Islet precursor cell (in vitro differentiated cells): ENCODE measurements around the gene CLDN22.
"Not testable (repeated sequence)": the region's sequence is repeated elsewhere in the genome, so short reads cannot be mapped to it uniquely, and the experiment has no call there.

Source experiments
- DNase-seq: peaks from one replicate; pipeline ENCODE4 v3.0.0-alpha.2; 2018

CLDN22 gene

DNA sequence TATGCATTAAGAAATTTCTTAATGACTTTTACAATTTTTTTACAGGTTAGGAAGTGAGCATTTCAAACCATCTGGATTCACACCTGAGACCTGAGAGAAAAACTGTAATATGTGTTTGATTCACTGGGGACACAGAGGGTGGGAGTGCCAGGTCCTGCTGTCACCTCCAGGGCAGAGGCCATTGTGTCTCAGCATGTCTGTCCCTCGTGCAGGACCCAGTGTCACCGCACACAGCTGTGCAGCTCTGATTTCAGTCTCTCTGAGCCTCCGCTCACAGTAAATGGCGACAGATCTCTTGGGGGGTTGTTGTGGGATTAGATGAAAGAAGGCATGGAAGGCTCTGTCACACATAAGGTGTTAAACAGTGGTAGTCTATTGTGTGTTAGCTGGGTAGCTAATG, 25.2 kb upstream of the CLDN22 start:
- no peak for DNase-seq

DNA sequence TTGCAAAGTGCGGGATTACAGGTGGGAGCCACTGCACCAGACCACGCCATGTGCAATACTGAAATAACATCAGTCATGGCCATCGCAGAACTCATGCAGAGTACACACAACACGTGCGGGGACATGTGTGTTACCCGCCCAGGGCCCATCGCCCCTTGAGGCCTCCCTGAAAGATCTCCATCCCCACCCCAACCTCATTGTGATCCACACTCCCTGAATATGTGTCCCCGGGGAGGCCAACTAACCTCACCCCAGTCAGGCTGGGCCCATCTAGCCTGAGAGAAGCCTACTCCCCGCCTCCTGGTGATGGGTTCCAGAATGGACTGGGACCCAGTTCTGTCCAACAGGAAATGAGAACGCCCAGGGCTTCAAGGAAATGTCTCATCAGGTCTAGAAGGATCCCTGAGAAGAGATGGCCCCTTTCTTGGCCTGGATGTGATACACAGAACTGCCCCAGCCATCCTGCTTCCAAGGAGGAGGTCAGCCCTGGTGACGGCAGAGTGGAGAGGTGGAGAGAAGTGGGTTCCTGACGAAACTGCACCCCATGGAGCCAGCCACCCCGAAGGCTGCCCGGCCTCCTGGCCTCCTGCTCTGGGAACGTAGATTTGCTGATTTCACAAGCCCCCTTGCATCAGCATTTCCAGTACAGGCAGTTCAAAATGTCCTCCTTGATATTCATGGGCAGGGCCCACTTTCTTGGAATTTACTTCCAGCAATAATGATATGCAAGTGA, 24.6 kb upstream of the CLDN22 start:
- DNase-seq = no peak

DNA sequence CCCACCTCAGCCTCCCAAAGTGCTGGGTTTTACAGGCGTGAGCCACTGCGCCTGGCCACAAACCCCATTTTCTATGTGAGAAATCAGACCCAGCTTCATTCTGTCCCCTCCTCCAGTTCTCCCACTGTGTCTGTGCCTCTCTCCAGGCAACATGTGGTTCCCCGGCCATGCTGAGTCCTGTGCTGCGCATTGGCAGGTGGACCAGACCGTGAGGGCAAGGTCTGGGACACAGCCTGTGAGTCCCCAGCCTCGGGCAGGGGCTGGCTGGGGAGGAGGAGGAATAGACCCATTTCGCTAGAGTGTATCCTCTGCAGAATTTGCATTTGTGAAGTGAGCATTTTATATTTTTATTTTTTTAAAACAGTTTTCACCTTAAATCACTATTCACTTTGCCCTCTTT, 23.7 kb upstream of the CLDN22 start:
- DNase-seq = no peak

DNA sequence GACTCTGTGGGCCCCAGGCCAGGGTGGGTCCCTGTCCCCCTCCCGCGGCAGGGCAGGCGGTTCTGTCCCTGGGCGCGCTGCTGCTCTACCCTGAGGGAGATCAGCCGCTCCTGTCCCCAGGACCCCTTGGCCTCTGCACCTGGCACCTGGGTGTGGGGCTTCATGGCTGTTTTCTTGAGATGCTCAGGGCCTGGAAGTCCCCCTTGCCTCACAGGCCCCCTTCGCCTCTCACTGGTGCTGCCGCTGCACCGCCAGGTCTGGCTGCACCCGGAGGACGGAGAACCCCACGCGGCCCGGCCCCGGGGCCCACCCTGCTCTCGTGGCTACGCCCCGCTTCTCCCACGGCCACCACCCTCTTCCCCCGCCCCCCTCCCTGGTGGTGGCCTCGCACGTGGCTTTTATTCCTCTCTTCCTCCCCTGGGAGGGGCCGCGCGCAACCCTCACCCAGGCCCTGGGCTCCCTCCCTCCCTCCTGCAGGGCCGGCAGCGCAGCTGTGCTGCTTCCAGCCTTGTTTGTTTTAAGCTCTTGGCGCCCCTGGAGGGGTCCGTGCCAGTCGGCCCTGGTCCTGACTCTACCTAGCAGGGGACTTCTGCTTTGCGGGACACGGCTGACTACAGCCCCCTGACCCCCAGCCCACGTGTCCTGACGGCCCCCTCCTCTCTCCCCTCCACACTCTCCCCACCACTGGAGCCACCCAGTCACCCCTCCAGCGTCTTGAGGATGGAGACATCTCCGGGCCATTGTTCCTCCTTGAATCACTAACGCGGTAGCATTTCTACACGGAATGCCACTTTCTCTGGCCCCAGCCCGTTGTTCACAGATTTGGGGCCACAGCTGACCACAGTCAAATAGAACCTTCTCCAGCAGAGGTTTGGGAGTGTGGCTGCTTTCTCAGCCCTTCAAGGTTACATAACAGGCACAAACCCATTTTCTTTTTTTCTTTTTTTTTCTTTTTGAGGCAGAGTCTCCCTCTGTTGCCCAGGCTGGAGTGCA, 22.8 kb upstream of the CLDN22 start:
- peak; percentile 49 for DNase-seq

DNA sequence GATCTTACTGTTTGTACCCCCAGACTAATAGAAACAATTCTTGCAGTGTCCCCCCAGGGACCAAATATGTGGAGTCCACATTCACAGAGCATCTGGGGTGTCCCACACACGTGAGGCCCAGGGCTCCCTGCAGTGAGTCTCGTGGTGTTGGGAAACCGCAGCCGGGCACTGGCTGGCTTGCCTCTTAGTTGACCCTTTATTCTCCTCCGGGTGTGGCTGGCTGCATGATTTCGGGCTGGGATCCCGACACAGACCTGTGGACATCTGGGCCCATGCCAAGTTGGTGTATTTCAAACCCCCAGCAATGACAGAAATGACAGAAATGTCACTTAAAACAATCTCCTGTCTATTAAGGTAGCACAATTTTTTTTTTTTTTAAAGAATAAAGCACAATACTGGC, 17.8 kb upstream of the CLDN22 start:
- DNase-seq = peak; percentile 40

DNA sequence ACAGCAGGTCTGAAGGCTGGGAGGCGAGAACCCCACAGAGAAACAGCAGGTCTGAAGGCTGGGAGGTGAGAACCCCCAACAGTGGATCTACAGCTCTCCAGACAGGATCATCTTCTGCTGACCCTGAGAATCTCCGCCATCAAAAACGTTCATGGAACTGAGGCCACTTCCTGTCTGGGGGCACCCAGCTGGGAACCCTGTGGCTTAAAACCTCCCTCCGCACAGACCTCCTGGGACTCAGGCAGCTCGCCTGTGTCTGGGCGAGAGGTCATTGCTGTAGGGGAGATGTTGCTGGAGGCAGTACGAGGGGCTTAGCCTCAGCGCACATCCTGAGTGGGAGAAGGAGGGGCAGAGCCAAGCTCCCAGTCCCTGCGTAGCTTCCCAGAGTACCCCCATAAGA, 17.3 kb upstream of the CLDN22 start:
- peak; percentile 45 for DNase-seq

DNA sequence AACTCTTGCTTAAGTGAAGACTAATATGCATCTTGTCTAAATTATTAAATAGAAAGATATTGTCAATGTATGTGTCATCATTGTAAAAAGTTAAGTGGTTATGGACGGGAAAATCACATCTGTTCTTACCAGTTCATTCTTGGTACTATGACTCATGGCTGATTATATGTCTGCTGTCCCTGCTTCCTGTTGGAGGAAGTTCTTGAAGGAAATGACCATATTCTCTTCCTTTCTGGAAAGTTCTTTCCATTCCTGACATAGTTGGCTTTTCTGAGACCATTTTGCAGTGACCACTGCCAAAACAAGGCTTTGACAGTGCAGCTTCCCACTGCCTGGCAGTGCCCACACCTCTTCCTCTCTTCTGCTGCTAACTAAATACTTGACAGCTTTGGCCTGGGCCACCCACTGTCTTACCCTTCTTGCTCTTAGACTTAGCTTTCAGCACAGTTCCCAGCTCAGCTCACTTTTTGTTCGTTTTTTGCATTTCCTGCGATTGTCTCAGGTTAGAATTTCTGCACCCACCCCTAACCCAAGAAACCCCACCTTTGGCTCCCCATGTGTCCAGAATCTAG, 15.4 kb upstream of the CLDN22 start:
- DNase-seq = peak; percentile 63

DNA sequence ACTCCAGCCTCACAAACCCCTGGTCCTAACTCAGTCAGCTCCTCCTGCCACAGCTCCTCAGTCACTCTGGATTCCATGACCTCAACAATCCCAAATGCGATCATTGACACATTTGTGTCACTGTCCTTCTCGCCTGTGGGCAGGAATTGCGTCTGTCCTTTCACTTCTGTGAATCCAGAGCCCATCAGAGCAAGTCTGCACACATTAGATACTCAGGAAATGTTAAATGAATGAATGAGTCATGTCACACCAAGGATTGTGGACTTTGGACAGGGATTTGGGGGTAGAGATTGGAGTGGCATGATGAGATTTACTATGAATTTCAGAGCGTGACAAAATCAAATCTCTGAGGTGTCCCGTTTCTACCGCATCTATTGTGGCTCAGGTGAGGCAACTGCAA, 13.9 kb upstream of the CLDN22 start:
- DNase-seq = peak; percentile 60

DNA sequence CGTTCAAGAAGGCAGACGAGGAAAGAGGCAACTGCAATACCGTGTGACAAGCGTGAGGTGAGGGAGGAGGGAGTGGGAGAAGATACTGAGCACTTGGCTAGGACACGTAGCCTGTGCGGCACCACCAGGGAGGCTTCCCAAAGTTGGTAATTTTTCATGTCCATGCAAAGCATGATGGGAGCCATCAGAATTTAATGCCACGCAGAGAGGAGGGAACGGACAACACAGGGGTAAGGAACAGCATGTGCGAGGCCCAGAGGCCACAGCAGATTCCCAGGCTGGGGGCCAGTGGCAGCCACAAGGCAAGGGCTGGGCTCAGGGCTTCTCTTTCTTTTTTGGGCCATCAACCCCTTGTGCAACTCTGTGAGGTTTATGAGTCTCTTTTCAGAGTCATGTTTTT, 13.1 kb upstream of the CLDN22 start:
- DNase-seq = peak; percentile 33

DNA sequence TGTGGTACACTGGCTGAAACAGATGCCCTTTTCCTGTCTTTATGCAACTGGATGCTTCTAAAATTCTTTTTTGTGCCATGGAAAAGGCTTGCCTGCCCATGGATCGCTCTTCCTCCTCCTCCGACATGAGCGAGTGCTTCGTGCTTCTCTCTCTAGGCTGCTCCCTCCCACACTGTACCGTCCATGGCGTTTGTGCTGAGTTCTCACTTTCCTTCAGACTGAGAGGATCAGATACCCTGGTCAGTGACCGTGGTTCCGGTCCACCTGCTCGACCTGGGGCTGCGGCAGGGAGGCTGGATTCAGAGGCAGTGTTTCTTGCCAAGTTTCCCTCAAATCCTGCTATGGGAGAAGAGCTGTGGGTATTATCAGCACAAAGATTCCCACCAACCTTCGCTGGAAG, 12.4 kb upstream of the CLDN22 start:
- DNase-seq = peak; percentile 38

DNA sequence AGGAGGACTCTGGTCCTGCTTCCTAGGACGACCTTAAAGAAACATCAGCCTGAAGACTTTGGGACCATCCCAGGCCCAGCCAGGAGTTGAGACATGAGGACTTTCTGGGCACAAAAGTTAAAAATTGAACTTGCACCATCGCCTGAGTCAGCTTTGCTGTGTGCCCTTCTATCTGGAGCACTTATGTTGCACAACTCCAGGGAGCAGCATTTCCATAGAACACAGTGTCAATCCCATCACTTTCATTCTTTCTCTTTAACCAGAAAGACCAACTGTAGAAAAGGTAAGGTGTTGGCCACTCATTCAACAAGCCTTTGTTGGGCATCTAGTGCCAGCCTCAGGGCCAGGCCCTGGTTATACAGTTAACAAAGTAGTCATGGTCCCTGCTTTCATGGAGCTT, 10.8 kb upstream of the CLDN22 start:
- DNase-seq = no peak

DNA sequence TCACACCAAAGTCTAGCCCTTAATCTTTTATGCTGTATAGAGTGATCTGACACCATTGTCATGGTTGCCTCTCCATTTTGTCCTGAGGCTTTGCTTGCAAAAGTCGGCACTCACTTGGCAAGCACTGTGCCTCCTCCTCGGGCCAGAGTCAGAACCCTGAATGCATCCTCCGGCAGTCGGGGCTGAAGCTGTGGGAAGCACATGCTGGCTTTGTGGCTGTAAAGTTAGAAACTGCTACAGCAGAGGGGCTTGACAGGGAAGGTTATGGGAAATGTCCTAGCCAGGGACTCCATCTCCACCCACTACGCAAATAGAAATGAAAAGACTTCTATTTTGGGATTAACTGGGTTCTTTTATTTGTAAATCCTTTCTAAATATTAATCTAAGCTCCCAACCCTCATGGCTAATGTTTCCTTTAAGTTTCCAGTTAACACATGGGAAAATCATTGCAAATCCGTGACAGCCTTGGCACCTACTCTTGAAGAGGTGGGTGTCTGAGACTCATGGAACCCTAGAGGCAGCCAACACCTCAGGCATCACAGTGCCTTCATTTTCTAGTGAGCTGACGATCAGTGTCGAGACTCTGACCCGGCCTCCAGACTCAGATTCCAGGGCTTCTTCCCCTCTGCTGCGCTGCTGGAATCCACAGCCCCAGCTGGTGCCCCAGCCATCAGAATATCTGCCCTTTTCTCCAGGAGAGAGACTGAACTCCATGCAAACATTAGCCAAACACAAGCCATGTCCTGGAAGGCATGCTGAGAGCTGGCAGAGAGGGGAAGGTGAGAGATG, 10.1 kb upstream of the CLDN22 start:
- DNase-seq = peak; percentile 34

DNA sequence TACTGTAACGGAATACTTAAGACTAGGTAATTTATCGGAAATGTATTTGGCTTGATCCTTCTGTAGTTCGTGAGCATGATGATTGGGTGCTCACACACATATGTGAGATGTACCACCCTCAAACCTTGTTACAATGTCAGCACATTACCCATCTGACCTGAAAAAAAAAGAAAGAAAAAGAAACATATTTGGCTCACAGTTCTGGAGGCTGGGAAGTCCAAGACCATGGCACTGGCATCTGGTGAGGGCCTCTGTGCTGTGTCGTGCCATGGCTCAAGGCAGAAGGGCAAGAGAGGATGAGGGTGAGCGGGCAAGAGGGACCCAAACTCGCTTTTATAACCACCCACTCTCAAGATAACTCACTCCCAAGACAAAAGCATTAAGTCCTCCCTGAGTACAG, 9.2 kb upstream of the CLDN22 start:
- DNase-seq = no peak

DNA sequence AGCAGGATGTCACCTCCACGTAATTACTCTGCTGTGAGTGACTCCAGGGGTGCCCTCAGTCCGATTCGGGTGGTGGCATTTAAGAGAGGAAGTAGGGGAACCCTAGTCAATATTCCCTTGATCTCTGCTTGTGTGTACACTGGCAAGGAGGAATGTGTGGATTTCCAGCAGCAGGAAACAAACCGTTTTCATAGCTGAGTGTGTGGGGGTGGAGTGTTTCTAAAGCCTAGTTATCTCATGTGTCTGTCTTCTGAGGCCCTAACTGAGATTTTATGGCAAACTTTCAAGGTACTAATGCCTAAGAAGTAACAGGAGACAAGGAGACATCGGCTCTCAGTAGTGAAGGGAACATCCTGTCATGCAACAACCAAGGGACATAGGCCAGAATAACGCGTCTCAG, 8.8 kb upstream of the CLDN22 start:
- DNase-seq = peak; percentile 37

DNA sequence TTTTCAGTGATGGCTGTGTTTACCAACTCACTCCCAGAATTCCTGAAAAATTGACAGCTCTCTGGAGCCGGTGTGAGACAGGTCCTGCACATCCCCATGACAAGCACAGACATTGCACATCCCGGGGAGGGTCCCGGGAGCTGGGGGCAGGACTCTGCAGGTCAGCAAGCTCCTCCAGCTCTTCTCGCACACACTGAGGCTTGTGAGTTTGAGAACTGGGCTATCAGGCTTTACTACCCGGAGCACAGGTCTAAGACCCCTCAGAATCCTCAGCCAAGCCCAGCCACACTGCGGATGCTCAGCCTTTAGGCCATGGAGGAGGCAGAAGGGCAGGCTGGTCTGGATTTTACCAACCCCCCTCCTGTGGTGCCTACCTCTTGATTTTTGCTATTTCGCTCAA, 7.8 kb upstream of the CLDN22 start:
- DNase-seq = peak; percentile 52

DNA sequence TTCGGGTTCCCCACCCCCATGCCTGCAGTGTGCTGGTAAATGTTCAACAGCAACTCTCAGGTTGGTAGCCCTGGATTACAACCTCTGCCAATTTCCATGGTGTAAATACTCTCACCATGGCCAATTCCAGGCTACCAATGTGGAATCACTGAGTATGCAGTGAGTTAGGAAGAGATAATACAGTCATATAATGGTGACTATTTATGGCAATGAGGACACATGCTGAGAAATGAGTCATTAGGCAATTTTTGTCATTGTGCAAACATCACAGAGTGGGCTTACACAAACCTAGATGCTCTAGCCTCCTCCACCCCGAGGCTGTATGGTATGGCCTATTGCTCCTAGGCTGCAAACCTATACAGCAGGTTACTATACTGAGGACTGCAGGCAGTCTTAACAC, 6.8 kb upstream of the CLDN22 start:
- no peak for DNase-seq

DNA sequence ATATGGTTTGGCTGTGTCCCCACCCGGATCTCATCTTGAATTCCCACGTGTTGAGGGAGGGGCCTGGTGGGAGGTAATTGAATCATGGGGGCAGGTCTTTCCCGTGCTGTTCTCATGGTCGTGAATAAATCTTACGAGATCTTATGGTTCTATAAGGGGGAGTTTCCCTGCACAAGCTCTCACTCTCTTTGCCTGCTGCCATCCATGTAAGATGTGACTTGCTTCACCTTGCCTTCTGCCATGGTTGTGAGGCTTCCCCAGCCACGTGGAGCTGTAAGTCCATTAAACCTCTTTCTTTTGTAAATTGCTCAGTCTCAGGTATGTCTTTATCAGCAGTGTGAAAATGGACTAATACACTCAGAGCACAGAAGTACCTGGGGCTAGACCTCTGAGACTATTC, 6.3 kb upstream of the CLDN22 start:
- DNase-seq = not testable (repeated sequence)

DNA sequence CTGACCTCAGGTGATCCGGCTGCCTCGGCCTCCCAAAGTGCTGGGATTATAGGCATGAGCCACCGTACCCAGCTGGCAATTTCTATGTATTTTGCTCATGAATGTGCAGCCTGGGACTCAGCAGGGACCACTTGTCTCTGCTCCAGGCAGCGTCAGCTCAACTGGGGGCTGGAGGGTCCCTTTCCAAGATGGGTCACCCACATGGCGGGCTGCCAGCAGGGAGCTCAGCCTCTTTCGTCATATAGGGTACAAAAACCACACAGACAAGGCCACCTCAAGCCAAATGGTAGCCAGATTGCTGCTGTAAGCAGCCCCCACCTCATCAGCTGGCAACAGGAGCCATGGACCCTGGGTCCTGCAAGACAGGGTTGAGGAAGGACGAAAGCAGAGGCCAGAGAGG, 4.5 kb upstream of the CLDN22 start:
- peak; percentile 31 for DNase-seq

DNA sequence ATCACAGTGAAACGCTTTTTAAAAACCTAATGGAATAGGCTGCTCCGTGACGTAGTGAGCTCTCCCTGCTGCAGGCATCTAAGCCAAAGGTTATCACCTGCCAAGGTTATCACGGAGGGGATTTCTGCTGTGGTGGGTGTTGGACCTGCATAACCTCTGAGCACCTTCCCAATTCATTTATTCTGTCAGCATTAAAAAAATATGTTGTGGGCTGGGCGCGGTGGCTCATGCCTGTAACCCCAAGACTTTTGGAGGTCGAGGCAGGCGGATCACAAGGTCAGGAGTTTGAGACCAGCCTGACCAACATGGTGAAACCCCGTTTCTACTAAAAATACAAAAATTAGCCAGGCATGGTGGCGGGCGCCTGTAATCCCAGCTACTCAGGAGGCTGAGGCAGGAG, 4.0 kb upstream of the CLDN22 start:
- DNase-seq = not testable (repeated sequence)

DNA sequence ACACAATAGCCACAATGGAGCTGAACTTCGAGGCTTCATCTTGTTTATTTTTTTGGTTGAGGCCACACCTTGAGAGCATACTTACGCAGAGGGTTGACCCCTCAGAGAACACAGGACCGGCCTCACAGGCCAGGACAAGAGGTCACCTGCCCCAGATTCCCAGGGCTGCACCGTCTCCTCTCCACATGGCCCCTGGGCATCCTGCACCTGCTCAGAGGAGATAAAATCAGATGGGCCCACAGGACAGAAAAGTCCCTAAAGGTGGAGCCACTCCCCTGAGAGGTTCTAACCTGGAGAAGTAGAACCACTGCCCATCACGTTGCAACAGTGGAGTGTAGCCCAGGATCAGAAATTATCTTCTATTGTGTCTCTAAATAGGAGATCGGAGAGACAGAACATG, 3.2 kb upstream of the CLDN22 start:
- DNase-seq = peak; percentile 55

DNA sequence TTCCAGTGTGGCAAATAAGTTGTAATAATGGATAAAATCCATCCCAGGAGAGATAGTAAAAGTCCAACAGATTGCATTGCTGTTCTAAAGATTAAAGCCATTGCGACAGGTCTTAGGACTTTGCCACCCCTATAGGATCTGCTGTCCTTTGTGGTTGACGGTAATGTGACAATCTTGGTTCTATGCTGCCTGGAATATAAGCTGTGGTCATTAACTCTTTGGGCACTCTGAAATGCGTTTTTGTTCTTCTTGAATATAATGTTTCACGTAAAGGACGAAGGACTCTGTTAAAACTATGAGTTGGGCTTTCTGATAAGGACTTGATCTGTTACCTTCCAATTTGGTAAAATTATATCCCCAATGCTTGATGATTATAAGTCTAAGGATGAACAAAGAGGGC, 2.2 kb upstream of the CLDN22 start, which contains the start of gene CLDN24:
CLDN24 (minus strand) TSS at position 101 of the 400 bp plus-strand sequence; CDS start at position 101, 0 bp downstream.
- DNase-seq = no peak

DNA sequence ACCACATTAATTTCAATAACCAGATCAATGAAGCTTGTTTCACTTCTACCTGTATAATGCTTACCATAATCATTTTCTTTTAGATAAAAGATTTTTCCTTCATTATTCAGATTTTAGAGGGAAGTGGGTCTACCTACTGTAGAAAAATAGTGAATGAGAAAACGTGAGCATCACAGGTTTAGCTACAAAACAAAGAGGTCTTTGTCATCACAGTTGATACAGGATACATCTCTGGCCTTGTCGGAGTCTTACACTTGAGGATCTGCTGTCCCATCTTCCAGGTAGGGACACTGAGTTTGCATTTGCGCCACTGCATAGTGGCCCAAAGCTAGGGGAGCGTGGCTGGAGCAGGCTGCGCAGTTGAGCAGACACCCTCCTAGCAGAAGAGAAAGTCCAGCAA, 1.4 kb upstream of the CLDN22 start:
- DNase-seq = no peak

DNA sequence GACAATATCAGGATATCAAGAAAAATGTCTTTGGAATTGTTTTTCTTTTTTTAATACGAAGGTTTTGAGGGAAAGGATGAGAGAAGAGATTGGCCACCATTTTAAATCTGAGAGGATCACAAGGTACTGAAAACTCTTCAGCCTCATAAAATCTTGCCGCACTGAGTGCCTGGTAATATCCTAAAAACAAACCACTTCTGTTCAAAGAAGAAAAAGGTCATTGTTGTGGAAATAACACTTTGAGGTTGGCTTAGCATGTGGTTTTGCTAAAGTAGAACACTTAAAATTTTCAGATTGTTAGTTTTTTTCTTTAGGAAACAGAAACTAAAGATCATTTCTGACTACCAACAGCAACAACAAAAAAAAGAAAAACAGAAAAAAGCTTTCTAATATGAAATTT, 1.0 kb upstream of the CLDN22 start:
- no peak for DNase-seq
